AML-193 (cell line): Measurements from ENCODE around the gene GNAI3.

ENCODE experiments used
- DNase-seq, 2 experiments: peaks; one replicate each; lab custom pipeline; 2025; lab: John Stamatoyannopoulos, UW

The GNAI3 gene

GRCh38 chr1:109546311-109547109 is 1.9 kb upstream of the GNAI3 start:
- peak; percentile 75 to 80 for DNase-seq

- DNase-seq: no peak
These were observed 723 bp upstream of the GNAI3 start for GRCh38 chr1:109547463-109548320.

DNA sequence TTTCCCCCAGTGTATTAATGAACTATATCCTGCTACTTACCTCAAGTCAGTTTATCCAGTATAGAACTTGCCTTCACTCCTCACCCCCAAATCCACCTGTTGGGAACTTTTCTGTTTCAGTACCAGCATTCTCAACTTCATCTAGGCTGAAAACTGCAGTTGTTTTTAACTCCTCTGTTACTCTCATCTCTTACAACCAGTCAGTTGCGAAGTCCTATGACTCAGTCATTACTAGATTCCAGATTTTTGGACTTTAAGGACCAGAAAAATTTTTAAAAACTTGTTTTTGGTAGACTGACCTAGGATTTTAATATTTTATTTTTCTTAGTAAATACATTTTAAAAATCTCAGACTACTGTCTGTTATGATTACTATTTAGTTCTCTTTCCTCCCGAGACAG is 8.1 kb downstream of the GNAI3 start:
- no peak for DNase-seq

- DNase-seq: no peak
These were observed 9.1 kb downstream of the GNAI3 start for GRCh38 chr1:109557520-109557919.

GRCh38 chr1:109559995-109560394 is 11.6 kb downstream of the GNAI3 start:
- DNase-seq: no peak

GRCh38 chr1:109564194-109564878 is 15.9 kb downstream of the GNAI3 start:
- no peak for DNase-seq

GRCh38 chr1:109565241-109565640 is 16.8 kb downstream of the GNAI3 start:
- DNase-seq: no peak

GRCh38 chr1:109566982-109567381 is 18.6 kb downstream of the GNAI3 start:
- DNase-seq: no peak

GRCh38 chr1:109567877-109568672 is 19.7 kb downstream of the GNAI3 start:
- DNase-seq: no peak

DNA sequence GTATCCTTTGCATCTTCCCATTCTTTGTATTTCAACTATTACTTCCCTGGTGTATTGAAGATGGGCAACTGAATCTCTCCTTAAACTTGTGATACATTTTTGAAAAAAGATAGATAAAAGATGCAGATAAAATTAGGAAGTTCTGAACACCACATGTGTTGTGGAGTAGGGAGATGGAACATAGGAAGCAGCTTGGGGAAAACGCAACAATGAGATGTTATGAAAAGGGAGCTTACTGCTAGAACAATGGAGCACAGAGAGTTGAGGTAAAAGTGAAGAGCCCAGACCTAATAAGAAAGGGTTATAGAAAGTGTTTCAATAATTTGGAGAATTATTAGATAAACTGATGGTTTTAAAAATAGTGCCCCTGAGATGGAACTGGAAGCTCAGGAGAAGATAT is 20.9 kb downstream of the GNAI3 start:
- DNase-seq: no peak

DNA sequence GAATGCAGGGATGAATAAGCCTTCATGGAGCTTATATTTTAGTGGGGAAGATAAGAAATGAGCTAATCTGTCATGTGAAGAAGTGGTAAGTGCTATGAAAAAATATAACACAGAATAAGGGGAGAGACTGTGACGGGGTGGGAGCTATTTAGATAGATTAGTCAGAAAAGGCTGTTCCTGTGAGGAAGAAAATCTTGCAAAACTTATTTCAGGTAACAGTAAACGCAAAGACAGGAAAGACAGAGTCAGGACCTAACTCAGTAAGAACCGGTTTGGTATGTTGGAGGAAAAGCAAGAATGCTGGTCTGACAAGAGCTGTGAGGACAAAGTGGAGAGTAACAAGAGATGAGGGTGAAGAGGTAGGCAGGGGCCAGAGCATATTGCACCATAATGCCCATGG is 22.0 kb downstream of the GNAI3 start:
- no peak for DNase-seq

DNA sequence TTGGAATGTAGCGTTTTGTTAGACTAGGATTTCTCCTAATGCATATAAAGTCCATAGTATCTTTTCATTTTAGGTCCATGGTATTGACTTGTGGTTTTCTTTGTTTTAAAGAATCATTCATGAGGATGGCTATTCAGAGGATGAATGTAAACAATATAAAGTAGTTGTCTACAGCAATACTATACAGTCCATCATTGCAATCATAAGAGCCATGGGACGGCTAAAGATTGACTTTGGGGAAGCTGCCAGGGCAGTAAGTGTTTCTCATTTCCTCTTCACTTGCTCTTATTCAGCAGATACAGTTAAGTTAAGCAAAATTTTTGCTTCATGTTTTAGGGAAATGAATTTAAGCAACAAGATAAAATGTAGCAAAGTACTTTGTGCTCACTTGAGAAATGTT is 25.4 kb downstream of the GNAI3 start:
- peak; percentile 62 to 69 for DNase-seq

- no peak for DNase-seq
These were observed 30.6 kb downstream of the GNAI3 start for GRCh38 chr1:109578947-109579443.

DNA sequence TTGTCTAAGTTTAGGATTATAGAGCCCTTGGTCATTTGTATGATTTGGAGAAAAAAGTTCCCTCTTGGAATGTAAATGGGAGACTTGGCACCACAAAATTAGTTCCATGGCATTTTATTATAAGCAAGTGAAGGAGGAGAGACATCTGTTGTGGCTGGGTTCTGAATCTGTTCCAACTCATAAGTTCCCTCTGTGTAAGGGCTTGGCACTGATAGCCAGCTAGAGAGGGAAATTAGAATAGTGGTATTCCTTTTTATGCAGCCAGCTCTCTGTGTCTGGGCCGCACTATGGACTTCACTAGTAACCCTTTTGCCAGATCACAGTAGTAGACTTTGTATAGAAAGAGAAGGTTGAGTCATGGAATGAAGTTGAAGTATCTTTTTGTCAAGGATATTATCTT is 31.1 kb downstream of the GNAI3 start:
- no peak for DNase-seq

GRCh38 chr1:109582021-109582420 is 33.6 kb downstream of the GNAI3 start:
- DNase-seq: no peak

DNA sequence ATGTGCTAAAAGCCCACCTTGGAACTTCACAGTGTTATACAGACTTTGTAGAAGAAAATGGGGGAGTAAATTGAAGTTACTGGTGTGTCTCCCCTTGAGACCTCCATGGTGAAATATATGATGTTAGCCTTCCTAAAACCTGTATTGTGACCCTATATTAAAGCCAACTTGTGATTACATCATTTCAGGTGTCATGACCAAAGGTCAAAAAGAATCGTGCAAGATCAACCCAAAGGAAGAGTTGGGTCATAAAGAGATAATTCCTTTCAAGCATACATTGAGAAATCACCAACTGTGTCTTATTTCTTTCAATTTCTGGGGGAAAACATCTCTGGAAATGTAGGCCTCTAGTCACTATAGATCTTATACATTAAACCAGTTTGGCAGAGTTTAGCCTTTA is 36.4 kb downstream of the GNAI3 start:
- DNase-seq: no peak

DNA sequence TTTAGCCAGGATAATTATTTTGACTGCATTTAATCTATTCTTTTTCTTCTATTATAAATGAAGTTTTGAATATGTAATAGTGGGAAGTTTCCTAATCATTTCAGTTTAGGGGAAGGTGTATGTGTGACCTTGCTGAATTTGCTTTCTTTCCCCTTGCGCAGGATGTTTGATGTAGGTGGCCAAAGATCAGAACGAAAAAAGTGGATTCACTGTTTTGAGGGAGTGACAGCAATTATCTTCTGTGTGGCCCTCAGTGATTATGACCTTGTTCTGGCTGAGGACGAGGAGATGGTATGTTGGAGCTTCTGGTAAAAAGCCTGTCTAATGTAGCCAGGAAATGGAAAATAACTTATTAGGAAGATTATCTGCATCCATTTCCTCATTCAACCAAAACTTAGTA is 37.6 kb downstream of the GNAI3 start:
- DNase-seq: no peak

GRCh38 chr1:109589177-109589576 is 40.8 kb downstream of the GNAI3 start:
- no peak for DNase-seq

DNA sequence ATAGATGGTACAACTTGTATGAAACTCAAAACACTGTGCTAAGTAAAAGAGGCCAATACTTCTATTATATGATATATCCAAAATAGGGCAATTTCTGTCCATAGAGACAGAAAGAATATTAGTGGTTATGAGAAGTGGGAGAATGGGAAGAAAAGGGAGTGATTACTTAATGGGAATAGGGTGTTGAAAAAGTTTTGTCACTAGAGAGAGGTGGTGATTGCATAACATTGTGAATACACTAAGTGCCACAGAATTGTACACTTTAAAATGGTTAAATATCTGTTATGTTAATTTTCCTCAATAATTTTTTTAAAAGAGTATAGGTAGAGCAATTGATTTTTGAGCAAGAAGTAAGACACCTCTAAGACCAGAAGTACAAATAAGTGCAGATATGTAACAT is 41.3 kb downstream of the GNAI3 start:
- no peak for DNase-seq

DNA sequence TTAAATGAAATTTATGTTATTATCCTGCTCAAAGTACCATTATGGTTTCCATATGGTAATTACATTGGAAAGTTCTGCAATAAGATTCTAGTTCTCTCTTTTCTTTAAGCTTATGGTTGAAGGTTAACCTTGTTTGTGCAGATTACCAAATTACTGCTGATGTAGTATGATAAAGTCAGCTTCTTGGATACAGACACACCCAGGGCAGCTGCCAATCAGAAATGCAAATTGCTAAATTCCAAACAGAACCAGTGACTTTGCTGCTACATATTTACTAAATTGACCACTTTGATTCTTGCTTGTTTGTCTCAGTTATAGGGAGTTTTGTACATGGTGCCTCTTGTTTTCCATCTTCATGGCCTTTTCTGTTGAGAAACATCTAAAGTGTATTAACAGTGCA is 44.5 kb downstream of the GNAI3 start:
- DNase-seq: no peak

DNA sequence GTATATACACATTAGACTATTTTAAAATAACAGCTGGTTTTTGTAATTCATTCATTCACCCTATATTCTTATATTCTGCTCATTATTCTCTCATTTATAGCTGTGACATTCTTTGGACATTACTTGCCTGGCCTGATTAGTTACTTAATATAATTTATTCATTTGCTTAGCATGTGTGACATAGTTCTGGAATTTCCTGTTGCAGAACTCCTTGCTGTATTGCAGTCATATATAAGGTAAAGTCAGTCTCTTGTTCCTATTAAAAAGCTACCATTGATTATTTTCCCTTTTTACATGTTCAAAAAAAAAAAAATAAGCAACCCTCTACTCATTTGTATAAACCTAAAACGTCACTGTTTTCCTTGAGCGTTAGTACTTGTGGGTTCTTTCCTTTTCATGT is 47.1 kb downstream of the GNAI3 start:
- DNase-seq: no peak

DNA sequence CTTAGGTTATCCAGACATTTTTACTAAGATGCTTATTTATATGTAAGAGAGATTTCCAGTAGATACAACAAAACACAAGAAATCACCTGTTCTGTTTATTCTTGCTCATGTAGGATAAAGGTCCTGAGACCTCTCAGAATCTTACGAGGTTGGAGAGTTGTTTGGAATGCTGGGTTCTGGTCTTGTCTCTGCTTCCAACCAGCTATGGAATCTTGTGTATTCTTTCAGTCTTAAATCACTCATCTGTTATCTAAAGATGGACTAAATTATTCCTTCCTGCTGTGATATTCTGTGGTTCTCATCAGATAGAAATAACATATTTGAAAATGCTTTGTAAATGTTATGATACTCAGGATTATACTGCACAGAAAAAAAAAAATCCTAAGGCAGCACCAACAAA is 49.7 kb downstream of the GNAI3 start:
- no peak for DNase-seq
